ENCODE results near the gene SLIT3.
"Not testable (repeated sequence)": the region's sequence is repeated elsewhere in the genome, so short reads cannot be mapped to it uniquely, and the experiment has no call there.

SLIT3 gene

DNA sequence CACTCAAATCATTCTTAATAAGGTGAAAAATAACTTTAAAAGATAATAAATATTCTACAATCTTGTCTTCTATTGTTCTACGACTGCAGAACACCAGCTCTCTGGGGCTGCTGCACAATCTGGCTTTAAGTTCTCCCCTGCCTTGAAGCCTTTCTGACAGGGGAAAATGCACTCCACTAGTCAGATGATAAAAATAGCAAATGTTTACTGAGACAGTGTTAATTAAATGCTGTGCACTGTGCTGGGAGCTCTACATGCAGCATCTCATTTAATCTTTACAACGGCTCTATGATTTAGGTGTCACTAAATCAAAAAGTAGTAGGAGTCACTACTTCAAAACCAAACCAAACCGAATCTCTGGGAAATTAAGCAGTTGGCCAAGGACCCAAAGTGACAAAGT lies 132.7 kb downstream of the SLIT3 start:
- FAIRE-seq: no peak

GRCh38 chr5:169166078-169166477 lies 134.9 kb downstream of the SLIT3 start:
- no peak for FAIRE-seq

DNA sequence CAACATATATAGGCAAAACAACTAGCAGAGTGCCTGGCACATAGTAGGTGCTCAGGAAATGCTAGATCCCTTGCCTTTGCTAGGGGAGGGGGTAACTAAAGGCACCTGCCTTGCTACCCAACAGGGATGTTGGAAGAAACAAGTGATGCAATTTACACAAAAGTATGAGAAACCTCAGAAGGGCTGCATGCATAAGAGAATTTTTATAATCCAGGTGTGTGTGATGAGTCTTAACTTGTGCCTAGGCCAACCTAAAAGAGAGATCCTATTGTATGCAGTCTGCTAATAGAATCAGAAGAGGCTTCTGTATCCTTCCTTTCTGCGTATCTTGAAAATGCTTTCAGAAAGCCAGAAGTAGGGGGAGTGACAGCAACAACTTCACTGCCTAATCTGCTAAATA lies 135.9 kb downstream of the SLIT3 start:
- no peak for FAIRE-seq

- FAIRE-seq: no peak
These were observed 136.4 kb downstream of the SLIT3 start for GRCh38 chr5:169164481-169164925.

DNA sequence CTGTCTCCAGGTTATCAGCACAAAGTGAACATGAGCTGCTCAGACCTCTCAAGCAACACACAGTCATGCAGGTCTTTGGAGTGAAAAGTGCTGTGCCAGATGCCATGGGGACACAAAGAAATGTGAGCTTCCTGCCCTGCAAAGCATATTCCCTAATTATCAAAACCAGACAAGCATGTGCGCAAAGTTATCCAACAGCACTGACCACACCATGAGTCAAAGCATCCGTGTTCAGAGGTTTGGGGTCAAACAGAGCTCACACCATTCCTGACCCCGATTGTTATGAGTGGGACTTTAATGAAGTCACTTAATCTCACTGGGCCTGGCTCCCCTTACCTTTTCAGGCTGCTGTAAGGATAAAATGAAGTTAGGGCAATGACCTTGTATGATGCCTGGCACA lies 138.5 kb downstream of the SLIT3 start:
- FAIRE-seq: no peak

DNA sequence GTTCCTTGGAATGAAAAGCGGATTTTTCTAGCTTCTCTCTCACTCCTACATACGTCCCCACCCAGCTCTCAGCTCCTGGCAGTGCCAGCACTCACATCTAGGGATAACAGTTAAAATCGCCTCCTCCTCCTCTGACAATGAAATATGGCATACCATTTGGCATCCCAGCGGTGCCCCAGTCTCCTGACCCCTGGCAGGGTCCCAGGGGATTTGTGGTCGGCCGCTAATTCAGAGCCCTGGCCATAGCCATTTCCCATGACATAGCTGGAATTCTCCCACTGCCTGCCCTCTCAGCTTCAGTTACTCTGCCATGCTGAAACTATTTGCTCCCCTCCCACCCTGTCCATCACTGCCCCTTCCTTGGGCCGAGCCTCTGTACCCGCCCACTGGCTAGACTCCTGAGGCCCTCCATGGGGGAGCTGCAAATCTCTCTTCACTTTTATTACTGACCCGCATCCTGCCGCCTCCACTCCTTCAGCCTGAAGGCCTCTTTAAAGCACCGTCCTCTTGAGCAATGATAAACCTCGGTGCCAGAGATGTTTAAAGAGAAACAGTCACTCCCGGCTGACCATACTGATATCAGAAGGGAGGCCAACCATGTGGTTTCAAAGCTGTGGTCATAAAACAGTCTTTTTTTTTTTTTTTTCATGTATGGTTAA lies 139.8 kb downstream of the SLIT3 start:
- FAIRE-seq: no peak

GRCh38 chr5:169160405-169160901 lies 140.5 kb downstream of the SLIT3 start:
- FAIRE-seq: no peak

- FAIRE-seq: no peak
These were observed 142.2 kb downstream of the SLIT3 start for GRCh38 chr5:169158764-169159163.

DNA sequence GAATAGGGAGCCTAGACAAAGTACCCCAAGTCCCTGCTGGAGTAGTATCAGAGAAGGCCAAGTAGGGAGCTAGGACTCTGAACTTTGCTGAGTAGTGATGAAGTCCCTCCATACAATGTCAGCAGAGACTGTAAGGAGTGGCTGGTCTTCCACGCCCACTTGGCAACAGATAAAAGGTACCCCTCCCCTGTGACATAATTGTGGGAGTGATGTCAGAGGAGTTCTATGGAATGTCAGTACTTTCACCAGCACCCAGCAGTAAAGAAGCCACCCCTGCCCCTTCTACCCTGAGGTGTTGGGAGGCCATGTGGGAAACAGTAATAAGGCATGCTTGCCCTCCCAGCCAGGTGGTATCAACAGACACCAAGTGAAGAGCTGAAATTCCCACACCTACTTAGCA lies 143.9 kb downstream of the SLIT3 start:
- FAIRE-seq: no peak

DNA sequence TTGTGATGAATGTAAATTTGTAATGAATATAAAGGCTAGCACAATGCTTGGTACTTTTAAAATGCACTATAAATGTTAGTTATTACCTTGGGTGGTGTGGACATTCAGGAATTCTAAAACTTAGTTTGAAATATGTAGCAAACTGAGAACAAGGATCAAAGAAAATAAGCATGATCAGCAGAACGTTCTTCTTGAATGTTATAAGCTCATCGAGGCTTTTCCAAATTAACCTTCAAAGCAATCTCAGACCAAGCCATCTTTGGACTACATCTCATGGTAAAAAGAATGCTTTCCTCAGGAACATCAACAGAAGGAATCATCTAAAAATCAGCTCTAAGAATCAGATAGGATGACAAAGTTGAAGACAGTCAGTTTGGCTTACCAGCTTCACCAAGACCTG lies 146.3 kb downstream of the SLIT3 start:
- FAIRE-seq: no peak

GRCh38 chr5:169153405-169153804 lies 147.5 kb downstream of the SLIT3 start:
- FAIRE-seq: no peak

- FAIRE-seq: no peak
These were observed 148.0 kb downstream of the SLIT3 start for GRCh38 chr5:169152946-169153345.

DNA sequence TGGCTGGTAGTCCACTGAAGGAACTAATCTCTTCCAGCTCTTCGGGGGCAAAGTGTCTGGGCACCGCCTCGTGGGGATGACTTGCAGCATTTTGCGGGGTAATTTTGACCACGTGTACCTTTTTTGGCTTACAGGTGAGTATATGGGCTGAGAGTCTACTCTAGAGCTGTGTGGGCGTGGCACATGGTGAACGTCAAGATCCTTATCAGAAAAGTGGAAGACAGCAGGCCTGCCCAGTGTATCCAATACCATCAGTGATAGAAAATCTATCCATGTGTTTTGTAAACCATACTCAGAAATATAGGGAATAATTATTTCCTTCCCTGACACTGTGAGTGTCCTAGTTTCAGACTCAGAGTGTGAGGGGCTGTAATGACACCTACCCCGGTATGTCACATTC lies 148.5 kb downstream of the SLIT3 start:
- no peak for FAIRE-seq

- no peak for FAIRE-seq
These were observed 149.7 kb downstream of the SLIT3 start for GRCh38 chr5:169151051-169151805.

DNA sequence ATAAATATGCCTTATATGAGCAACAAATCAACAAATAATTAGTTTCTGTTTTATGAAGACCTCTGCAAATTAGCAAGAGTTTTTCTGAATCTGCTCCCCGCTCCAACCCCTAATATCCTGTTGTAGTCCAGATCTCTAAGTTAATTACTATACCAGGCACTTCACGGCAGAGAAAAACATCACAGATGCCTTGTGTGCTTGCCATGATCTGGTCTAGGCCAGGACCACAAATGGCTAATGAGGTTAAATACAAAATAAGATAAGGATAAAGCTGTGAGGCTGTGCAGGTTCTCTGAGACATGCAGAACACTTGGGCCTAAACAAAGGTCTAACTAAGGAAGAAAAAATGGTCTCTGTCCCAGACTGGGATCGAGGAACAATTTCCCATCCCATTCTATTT lies 150.8 kb downstream of the SLIT3 start:
- no peak for FAIRE-seq

DNA sequence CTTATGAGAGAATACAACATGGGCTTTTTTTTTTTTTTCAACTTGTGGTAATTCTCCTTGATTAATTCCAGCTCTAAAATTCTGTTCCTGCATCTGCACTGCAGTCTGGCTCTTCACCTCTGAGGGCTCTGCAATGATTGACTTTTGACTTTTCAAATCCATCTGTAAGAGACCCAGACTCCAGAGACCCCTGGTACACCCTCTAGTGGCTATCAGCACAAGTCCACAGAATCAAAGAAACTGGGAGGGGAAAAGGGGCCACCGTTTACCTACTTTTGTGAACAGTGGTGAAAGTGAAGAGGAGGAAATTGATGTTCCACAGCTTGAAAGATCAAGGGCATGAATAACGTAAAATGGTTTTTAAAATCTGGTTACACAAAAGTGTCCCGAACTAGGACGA lies 151.6 kb downstream of the SLIT3 start:
- FAIRE-seq: no peak

DNA sequence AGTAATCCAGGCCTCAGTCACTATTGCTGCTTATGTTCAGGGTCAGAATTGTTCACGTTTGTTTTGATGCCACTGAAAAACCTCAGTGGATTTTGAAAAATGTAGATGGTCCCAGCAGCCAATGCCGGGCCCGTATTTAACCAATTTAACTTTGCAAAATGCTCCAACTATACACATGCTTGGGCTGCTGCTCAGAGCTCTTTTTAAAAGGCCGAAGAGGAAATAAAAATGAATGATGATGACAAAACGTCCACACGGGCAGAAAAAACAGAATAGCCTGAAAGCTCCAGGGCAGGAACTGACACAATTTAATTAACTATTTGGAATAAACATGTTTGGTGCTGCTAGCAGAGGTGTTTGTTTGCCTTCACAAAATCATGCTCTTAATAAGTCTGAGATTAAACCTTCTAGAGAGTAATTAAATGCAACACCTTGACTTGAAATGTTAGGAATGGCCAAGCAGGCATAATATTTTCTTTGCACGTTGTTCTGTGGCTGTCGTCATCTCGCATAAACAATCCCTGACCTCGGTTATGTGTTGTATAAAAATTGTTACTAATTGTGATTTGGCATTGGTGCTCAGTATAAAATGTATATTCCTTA lies 152.7 kb downstream of the SLIT3 start:
- FAIRE-seq: no peak

GRCh38 chr5:169147534-169147933 lies 153.4 kb downstream of the SLIT3 start:
- no peak for FAIRE-seq

DNA sequence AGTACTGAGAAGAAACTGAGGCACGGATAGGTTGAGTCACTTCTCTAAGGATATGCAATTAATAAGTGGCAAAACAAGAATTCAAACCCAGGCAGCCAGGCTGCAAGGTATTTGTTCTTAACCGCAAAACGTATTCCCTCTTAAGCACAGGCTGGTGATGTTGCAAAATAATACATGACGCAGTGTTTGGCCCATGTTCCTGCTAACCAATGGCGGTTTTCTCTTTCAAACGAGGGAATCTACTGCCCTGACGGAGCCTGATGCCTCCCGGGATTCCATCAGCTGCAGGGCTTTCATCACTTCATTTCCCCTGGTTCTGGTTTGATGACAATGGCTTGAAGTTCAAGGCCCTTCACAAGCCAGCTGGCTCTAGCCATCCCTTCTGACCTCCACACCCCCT lies 154.8 kb downstream of the SLIT3 start:
- FAIRE-seq: no peak

GRCh38 chr5:169142264-169142970 lies 158.5 kb downstream of the SLIT3 start:
- FAIRE-seq: no peak

- FAIRE-seq: not testable (repeated sequence)
These were observed 160.7 kb downstream of the SLIT3 start for GRCh38 chr5:169140215-169140614.

DNA sequence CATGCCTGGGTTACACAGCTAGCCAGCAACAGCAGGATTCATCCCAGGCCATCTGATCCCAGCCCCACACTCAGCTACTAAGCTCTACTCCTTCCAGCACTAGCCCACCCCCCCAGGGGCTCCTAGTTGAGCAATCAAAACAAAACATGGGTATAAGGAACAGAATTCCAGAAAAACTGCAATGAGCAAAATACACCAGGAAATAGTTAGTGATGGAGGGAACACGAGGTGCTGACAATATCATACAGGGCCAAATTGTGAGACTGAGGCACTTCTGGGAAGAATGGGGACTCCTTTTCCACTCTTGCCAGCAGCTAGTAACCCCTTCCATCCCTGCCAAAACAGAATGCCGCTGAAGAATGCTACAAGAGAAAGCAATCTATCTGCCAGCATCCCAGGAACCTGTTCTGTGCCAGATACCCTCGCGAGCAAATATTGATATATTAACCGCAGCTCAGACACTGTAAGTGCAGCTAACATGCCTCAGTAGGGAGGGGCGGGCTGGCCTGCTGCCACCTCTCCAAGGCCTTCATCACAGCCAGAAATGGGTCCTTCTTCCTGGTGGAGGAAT lies 161.4 kb downstream of the SLIT3 start:
- FAIRE-seq: no peak

DNA sequence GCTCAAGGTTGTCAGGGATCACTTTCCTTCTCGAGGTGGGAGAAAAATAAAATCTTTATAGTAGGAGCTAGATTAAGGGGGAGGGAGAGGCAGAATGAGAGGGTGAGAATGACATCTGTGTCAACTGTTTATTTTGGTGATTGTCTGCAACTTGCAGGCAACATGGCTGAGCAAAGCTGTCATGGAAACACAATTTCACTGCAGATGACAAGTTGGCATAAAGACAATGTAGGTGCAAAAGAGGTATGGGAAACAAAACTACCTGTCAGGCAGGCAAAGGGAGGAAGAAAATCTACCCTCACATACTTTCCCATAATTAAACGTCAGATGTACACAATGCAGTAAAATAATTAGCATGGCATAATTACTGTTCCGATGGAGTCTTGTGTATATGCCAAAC lies 167.4 kb downstream of the SLIT3 start:
- FAIRE-seq: no peak
